Liver (tissue), 3 donors: ENCODE measurements around the gene SLC26A4.

ENCODE experiments used
- ATF3 ChIP-seq: IDR thresholded peaks from 2 replicates; pipeline ENCODE4 v1.6.1; 2016; ENCODE audit warnings: antibody characterized with exemption
- CTCF ChIP-seq: fragments of 150-350 bp; IDR thresholded peaks from 2 replicates; pipeline ENCODE4 v1.5.1; 2017; ENCODE audit warnings: improper control_type of control experiment, low read depth, low read length; ENCODE audit not compliant: missing input control
- JUND ChIP-seq, 2 donors: IDR thresholded peaks; 2 replicates each; pipeline ENCODE4 v1.6.1; 2016; ENCODE audit warnings: antibody characterized with exemption in 2 of 2
- MAX ChIP-seq: IDR thresholded peaks from 2 replicates; pipeline ENCODE4 v1.6.1; 2016; ENCODE audit warnings: antibody characterized with exemption
- NR2F2 ChIP-seq: IDR thresholded peaks from 2 replicates; pipeline ENCODE4 v1.6.1; 2016; ENCODE audit warnings: antibody characterized with exemption
- REST ChIP-seq: IDR thresholded peaks from 2 replicates; pipeline ENCODE4 v1.6.1; 2016; ENCODE audit warnings: antibody characterized with exemption, mild to moderate bottlenecking
- TAF1 ChIP-seq: conservative IDR thresholded peaks from 2 replicates; pipeline ENCODE4 v1.6.1; 2016; ENCODE audit warnings: antibody characterized with exemption, mild to moderate bottlenecking
- YY1 ChIP-seq: IDR thresholded peaks from 2 replicates; pipeline ENCODE4 v1.6.1; 2016; ENCODE audit warnings: antibody characterized with exemption, mild to moderate bottlenecking
- donor health status: healthy.
- donor health status: healthy.

- no peak for TF ChIP-seq CTCF
- no peak for TF ChIP-seq JUND (IDR thresholded peaks at IDR 0.05)
- TF ChIP-seq REST = peak; percentile 88
- TF ChIP-seq TAF1 = no peak
- TF ChIP-seq ATF3 = no peak
- TF ChIP-seq YY1 = no peak
- no peak for TF ChIP-seq NR2F2
- TF ChIP-seq MAX = no peak
These were observed 645 bp downstream of the SLC26A4 start for GRCh38 chr7:107661081-107661864.
